GM03348 (cell line): ENCODE data around the gene MED29.
"Not testable (repeated sequence)": the region's sequence is repeated elsewhere in the genome, so short reads cannot be mapped to it uniquely, and the experiment has no call there.

Experiments
- DNase-seq: peaks from one replicate; pipeline ENCODE4 v3.0.0; 2012; ENCODE audit warnings: low spot score

Gene MED29

DNA sequence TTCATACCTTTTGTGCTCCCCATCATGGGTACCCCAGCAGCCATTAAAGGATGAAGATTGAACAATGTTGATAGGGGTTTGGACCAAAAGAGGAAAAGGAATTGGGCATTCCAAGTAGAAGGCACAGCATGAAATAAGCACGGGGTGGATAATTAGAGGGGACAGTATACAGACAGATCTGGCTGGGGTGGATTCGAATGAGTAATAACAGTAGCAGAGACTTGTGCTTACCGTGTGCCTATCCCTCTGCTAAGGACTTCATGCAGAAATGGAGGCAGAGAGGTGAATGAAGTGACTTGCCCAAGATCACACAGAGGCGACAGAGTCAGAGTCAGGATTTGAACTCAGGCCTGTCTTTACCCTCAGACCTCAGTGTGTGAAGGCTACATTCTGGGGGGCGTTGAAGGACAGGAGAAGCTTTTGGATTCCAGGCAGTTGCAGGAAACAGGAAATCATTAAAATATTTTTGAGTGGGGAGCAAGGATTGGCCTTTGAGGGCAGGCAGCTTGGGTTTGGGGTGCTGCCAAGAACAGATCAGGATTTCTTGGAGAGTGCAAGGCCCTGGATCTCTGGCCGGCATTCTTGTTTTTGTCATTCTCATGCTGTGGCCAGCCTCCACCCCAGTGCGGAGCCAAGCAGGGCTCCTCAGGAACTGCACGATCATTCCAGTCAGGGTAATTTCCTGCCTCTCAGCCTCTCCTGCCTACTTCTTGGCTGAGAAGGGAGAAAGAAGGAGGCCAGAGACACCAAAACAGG is 19.0 kb upstream of the MED29 start:
- peak; percentile 94 for DNase-seq

GRCh38 chr19:39372941-39373340 is 18.2 kb upstream of the MED29 start:
- DNase-seq = peak; percentile 27

DNA sequence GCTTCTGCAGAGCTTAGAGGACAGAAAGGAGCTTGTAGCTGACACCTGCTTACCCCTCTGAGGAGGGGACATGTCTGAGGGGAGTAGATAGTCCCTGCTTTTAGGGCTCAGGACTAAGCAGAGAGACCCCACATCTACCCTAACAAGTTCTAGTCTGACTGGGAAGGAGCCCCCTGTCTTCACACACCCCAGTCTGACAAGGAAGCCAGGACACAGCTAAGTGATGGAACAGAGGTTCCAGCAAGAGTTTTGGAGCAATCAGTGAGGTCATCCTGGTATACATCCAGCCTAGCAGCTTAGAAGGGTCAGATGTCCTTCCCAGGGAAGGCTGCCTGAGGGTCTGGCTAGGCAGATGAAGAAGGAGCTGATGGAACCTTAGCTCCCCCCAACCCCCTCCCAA is 15.2 kb upstream of the MED29 start:
- no peak for DNase-seq

- DNase-seq = no peak
Measured at GRCh38 chr19:39377373-39378362, 13.5 kb upstream of the MED29 start.

- not testable (repeated sequence) for DNase-seq
Measured at GRCh38 chr19:39379366-39379765, 11.8 kb upstream of the MED29 start.

DNA sequence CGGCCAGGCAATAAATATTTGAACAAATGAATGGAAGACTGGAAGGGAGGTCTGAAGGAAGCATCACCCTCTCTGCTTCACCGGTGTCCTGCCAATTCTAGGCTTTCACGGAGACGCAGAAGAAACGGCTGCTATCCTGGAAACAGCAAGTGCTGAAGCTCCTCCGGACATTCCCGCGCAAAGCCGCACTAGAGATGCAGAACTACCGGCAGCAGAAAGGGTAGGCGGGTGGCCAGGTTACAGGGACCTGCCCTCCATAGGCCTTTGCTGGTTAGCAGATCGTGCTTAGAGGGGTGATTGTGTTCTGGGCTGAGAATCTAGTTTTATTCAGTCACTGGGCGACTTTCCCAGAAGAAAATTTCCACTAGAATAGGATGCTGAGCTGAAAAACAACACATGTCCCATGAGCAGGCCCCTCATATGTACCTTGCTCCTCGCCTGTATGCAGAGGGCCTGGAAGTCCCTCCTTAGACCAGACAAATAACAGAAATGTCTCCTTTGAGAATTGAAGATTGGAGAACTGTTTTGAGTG is 11.2 kb upstream of the MED29 start:
- no peak for DNase-seq

DNA sequence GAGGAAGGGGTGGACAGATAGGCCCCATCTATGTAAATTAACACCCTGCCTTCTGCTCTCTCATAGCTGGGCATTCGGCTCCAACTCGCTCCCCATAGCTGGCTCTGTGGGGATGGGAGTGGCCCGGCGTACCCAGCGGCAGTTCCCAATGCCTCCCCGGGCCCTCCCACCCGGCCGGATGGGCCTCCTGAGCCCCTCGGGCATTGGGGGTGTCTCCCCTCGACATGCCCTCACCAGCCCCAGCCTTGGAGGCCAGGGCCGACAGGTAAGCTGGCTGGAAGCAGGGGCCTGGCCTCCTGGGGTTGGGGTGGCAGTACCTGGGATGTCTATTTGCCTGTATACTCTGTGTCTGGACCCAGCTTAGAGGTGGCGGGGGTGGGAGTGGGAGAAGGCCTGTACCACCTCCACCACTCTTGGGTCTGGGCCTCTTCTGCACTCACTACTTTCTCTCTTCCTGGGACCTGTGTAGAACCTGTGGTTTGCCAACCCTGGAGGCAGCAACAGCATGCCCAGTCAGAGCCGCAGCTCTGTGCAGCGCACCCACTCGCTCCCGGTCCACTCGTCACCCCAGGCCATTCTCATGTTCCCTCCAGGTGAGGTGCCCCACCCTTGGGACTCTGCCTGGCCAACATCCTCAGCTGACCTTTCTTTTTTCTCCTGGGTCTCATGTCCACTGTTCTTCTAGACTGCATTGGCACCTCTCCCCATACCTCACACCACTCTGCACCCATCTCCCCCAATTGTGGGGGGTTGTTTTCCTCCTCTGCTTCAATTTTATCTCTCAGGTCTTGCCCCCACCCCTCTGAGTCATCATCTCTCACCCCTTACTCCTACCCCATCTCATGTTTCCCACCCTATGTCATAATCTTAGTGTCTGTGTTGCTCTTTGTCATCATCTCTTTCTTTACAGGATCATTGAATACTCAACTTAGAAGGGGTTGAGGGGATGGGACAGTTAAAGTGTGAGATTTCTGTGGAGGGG is 10.4 kb upstream of the MED29 start:
- DNase-seq = no peak

GRCh38 chr19:39381910-39382611 is 9.1 kb upstream of the MED29 start:
- no peak for DNase-seq

GRCh38 chr19:39382991-39383828 is 8.0 kb upstream of the MED29 start:
- DNase-seq = no peak

DNA sequence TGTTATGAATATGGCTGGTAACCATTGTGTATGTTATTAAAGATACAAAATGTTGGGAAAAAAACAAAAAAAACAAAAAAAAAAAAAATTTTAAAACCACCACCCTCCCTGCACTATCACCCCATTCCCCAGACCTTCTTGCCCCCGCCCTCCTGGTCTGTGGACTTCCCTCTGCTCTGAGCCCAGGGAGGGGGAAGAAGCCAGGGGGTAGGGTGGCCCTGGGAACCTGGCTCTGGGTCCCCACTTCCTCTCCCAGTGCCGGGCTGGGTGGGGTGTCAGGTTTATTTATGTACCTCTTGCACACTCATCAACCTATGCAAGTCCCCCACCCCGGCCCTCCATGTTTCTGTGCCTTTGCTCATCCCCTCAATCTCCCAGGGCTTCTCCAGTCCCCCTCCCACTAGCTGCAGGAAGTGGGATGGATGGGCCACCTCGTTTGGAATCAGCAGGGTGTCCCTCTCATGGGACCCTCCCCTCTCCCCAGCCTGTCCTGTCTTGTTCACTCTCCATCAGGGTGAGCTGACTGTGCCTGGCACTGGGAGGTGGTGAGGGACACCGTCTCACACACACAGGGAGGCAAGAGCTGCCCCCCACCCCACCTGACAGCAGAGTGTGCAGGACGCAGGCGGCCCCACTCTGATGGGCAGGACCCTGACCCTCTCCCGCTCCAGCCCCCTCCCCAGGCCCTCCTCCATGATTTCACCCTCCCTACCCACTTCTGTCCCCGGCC is 6.2 kb upstream of the MED29 start:
- no peak for DNase-seq

DNA sequence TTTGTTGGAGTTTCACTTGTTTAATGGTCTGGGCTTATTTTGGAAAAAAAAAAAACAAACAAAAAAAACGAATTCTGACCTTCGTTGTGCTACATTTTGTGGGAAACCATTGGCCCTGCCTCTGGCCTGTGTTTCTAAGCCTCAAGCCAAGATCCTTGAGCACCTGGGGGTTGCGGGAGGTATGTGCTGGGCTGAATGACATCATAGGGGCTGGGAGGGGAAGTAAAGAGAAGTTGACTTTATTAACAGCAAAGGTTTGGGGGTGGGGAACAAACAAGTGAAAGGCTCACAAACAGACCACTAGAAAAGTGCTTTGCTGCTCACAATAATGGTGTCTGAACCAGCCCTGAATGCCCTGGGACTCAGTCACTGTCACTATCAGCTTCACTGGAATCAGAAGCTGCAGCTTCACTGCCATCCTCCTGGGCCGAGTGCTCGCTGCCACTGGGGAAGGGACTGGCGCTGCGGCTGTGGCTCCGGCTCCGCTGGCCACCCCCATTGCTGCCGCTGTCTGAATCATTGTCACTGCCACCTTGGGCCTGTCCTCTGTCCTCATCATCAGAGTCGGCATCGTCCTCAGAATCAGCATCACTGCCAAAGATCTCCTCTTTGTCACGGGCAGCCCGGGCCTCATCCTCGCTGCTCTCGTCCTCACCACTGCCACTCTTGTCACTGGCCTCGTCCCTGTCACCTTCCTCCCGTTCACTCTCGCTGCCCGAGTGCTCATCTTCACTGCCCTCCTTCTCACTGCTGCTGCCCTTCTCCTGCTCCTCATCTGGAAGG is 5.4 kb upstream of the MED29 start:
- DNase-seq = no peak

GRCh38 chr19:39386557-39386956 is 4.6 kb upstream of the MED29 start:
- DNase-seq = no peak

DNA sequence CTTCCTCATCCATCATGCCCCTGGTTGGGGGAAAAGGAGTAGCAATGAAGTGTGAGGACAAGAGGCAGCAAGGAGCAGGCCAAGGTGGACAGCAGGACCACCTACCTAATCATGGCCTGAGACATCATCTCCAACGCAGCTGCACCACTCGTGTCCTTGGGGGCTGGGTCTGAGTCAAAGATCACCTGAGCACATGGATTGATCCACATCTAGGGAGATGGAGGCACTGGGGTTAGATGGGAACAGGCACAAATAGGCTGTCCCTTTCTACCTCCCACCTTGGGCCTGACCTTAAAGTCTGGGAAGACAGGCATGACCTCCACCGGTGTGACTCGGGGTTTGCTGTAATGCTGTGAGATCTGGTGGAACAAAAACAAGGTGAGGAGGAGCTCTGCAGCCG is 2.5 kb upstream of the MED29 start:
- DNase-seq = no peak

DNA sequence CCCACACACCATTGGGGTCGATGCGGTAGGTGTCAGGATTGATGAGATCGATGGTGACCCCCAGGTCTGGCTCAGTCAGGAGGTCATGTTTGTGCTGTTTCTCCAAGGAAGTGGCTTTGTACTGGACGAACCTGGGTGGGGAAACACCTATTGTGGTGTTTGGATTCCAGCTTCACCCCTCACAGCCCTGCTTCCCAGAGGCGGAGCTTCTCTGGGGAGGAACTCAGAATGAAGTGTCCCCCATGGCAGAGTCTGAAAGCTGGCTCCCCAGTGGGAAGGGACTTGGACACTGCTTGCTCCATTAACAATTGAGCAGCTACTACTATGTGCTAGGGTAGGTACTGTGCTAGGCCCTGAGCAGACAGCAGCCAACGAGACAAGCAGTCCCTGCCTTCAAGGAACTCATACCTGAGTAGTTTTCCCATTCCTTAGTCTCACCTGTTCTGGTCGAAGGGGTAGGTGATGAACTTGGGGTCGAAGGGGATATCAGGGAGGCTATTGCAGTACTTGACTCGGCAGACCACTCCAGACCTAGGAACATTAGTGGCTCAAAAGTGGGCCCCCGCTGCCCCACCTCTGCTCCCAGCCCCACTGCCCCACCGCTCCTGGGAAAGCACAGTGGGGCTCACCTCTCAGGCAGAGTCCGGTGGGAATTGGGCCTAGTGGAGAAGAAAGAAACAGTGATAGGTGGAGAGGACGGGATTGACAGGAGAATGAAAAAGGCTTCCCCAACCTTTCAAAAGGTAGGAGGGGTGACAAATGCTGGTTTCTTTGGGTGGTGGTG is 1.4 kb upstream of the MED29 start:
- DNase-seq = no peak

- no peak for DNase-seq
Measured at GRCh38 chr19:39390451-39390750, 777 bp upstream of the MED29 start.

DNA sequence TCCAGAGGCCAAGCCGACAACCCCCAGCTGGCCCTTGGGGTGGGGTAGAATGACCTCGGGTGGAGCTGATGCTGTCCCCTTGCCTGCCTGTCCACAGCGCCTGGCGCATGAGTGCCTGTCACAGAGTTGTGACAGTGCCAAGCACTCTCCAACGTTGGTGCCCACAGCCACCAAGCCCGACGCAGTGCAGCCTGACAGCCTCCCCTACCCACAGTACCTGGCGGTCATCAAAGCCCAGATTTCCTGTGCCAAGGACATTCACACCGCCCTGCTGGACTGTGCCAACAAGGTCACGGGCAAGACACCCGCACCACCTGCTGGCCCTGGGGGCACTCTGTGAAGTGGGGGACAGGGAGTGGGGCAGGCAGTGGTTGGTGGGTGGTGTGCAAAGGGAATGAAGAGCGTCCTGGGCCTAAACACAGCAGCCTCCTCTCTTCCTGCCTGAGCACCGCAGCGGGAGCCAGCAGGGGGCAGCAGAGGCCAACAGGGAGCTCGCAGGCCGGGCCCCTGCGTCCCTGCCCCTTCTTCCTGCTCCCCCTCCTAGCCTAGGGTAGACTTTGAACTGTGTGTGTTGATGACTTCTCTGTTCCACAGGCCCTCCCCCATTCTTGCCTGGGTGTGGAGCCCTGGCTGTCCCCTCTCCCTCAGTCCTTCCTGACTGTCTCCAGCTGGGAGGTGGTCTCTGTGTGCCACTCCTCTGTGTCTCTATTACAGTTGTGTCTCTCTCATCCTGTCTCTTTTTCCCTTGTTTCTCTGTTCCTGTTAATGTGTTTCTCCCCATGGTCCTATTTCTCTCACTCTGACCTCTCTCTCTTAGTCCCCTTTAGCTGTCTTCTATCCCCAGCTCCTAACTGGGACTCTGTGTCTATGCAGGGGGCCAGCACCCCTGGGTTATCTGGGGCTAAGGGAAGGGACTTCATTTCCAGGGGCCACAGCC is 6.5 kb downstream of the MED29 start:
- DNase-seq = peak; percentile 91
